Left cardiac atrium (tissue), 4 donors: ENCODE results near the gene DCST2. TPM values are rescaled to one million over a fixed set of nuclear protein-coding genes. Genes with fewer than 3 reads are reported as not detected.
A peak's percentile ranks its signal among the peaks of the same experiment; 100 is the strongest.

Source experiments
- ATAC-seq, 2 donors: fragments of 200-7000 bp; cut with Tn5 transposase; one replicate each; pipeline ENCODE4 v1.9.1; 2020; ENCODE audit warnings: mild to moderate bottlenecking in 2 of 2, moderate library complexity in 2 of 2
- DNase-seq: peaks from one replicate; pipeline ENCODE4 v3.0.0-alpha.2; 2020
- intact Hi-C, 2 donors: fragments of 100-400 bp; cut with DNase I; formaldehyde crosslinking; loops; one replicate each; pipeline versions ENCODE4 v1.14.1 to v1.15.1; 2022 to 2023
- total RNA-seq, 2 donors: library from RNA; stranded (reverse); fragmentation: NEBNext Ultra II Directional; extraction: Animal tissue kit (Norgen Biotek cat#: 25700); gene quantifications; one replicate each; pipeline ENCODE4 v1.2.1, GENCODE V29; 2021
- donor health status: DM: no; HTN: yes; CAD: no.
- donor health status: DM: no; HTN: yes; CAD: no; lungs with severe emphysema.
- donor health status: DM: yes; HTN: yes; CAD: no.
- donor health status: Dilated cardiomyopathy.

Gene DCST2
- total RNA-seq, 2 donors from 2014 or later, result 0.59 TPM; not detected in 1

DNA sequence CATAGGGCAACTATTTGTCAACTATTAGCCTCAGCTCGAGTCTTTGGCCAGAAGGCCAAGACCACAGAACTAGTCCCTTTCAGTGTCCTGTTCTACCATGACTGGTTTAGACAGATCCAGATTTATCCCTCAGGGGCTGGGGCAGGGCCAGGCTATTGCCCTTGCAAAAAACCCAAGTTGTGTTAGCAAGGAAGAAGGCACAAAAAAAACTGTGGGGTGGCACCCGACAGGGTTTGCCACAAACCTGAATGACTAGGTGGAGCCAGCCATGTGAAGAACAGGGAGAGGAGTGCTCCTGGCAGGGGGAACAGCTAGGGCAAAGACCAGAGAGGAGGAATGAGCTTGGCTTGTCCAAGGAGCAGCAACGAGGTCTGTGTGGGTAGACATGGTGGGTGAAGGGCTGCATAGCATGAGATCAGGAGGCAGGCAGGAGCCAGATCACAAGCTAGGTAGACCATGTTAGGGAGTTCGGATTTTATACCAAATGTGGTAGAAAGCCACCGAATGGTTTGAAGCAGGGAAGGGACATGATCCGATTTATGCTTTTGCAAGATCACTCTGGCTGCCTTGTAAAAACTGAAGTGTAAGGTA, 4.4 kb upstream of the DCST2 start:
- DNase-seq, result no peak
- no peak for ATAC-seq
- intact Hi-C loops, result loop anchor here in 1 of 2 donors (10.0 kb wide), 1 partner anchor 133 kb away; no protein-coding TSS in a partner anchor

DNA sequence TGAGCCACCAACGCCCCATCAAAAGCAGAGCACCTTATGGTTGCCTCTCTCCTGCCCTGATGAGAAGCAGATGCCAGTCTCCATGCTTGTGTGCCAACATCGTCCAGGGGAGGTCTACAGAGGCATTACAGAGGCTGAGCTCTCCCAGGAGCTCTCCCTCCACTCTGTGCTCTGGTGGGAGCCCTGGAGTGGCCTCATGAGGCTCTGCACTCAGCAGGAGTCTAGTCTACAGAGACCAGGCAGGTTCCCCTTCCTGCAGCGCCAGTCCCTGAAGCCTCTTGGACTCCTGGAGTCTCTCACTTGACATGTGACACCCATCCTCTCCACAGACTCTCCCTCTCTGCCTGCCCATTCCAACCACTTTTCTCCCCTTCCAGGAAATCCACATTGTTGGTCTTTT, 3.5 kb upstream of the DCST2 start:
- ATAC-seq, result no peak
- no peak for DNase-seq
- intact Hi-C loops, result loop anchor here in 1 of 2 donors (10.0 kb wide), 1 partner anchor 132 kb away; no protein-coding TSS in a partner anchor

DNA sequence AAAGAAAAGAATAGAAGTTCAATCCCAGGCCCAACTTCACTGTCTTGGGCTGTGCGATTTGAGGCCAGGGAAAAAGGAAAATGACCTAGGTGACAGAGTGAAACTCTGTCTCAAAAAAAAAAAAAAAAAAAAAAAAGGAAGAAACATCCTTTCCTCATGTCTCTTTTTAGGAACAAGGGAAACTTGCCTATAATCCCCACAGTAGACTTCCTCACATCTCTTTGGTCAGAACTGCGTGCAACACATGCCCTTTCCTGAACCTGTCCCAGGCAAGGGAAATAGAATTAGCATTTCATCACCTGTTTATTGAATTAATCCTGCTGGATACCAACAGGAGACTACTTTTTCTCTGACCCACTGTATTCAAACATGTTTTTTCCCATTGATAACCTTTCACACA, 2.4 kb upstream of the DCST2 start:
- DNase-seq, result no peak
- ATAC-seq, result no peak
- intact Hi-C loops, result loop anchor here in 1 of 2 donors (10.0 kb wide), 1 partner anchor 131 kb away; no protein-coding TSS in a partner anchor

DNA sequence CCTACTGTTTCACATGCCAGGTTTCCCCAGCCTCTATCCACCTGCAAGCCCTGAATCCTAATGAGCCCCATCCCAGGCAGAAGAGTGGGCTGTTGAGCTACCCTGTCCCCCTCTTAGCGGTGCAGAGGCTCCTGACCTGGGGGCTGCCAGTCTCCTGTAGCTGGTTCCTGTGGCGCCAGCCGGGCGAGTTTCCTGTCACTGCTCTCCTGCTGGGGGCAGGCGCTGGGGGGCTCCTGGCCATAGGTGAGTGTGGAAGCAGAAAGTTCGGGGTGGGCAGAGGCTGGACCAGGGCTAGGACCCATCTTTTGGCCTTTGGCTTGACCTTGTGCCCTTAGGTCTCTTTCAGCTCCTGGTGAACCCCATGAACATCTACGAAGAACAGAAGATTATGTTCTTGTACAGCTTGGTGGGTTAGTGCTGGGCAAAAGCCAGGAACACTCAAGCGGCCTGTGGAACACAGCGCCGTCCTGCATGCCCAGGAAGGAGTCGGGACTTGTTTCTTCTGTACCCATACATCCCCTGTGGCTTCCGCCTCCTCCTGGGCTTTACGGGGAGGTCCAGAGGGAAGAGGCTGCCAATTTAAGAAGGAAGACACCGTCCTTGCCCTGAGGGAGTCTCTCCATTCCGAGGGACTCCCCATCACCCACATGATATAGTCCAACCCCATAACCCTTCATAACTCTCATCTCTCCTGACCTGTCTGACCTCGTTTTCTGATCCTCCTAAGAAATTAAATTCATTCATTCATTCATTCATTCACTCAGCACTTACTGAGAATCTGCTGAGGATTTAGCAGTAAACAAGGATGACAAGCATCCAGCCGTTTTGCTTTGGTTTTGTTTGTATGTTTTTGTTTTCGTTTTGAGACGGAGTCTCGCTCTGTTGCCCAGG, 982 bp upstream of the DCST2 start:
- intact Hi-C loops, result loop anchor here in 1 of 2 donors (10.0 kb wide), 1 partner anchor 130 kb away; no protein-coding TSS in a partner anchor
- DNase-seq, result no peak

DNA sequence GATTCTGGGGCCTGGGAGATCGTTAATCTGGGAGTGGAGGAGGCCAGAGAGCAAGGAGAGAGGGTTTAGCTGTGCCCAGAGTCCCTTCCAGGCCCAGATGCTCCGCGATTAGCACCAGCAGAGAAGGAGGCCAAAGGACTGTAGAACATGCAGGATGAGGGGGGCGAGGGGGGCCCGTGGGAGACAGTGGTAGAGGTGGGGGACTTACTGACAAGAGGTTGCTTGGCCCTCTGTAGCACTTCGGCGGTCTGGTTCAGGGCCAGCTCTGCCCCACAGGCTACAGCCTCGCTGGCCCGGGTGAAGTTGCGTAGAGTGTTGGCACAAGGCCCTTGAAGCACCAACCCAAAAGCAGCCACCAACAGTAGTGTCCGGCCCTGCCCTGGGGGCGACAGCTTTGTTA, 695 bp downstream of the DCST2 start:
- no peak for ATAC-seq
- intact Hi-C loops, result loop anchor here in 1 of 2 donors (10.0 kb wide), 1 partner anchor 128 kb away; no protein-coding TSS in a partner anchor
- DNase-seq, result no peak

More for the DNA sequence above, 982 bp upstream of the DCST2 start:
- ATAC-seq, result no peak

DNA sequence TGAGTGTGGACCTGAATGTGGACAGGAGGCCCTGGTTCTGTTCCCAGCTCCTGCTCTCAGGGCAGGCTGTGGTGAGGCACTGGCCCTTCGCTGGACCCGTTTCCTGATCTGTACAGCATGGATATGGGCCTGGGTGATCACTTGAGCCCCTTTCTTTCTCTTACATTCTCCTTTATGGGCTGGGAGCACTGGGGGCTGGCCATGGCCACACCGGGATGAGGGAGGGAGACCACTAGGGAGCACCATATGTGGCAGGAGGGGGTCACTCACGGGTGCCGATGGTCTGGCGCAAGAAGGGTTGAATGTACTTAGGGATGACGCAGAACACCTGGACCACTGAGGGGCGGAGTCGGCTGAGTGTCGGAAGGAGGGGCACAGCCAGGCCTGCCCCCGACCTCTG, 2.7 kb downstream of the DCST2 start:
- ATAC-seq, result no peak
- no peak for DNase-seq
- intact Hi-C loops, result loop anchor here in 1 of 2 donors (10.0 kb wide), 1 partner anchor 126 kb away; no protein-coding TSS in a partner anchor

DNA sequence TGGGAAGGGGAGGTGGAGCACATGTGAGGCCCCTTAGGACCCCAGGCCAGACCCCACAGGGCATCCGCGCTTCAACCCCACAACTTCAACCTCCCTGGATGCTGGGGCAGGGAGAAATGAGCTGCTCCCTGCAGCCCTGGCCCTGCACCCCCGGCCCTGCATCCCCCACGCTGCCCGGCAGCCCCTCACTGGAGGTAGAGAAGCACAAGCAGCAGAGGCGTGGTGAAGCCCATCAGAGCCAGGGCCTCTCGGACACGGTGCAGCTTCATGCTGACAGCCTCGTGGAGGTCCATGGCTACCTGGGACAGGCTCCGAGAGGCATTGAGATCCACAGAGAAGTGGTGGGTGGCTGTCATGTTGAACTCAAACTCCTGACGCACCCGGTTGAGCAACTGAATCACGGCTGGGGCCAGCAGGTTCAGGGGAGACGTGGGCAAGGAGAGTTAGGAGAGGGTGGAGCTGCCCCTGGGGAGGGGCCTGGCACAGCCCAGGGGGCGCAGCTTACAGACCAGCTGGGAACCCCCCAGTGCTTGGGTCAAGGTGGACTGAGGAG, 3.3 kb downstream of the DCST2 start:
- ATAC-seq, result no peak
- DNase-seq, result no peak
- intact Hi-C loops, result loop anchor here in 1 of 2 donors (10.0 kb wide), 1 partner anchor 126 kb away; no protein-coding TSS in a partner anchor

DNA sequence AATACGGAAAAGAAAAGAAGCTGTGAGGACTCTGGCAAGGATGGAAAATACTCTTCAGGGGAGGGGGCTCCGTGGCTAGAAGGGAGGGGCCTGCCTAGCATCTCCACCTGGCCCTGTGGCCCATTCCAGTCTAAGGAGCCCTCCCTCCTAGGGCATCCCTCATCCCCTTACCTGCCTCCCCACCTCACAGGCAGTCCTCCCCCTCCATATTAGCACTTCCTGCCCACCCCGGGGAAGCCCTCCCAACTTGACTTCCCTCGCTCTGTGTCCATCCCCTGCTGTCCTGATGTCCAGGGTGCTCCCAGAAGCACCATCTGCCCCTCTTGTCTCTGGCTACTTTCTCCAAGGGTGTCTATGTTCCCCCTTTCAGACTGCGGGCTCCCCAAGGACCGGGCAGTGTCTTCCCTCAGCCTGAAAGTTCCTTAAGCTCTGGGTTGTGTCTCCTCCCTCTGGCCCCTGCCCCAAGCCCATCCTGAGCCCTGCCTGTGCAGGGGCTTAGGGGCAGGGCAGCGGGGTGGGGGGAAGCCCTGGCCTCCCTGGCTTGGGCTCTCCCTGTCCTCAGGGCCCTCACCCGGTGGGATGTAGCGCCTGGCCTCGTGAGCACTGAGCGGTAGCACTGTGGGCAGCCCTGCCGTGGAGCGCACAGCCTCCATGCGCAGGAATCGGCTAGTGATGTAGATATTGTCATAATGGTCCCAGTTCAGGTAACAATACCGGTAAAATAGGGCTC, 3.9 kb downstream of the DCST2 start:
- DNase-seq, result no peak
- peak in 1 of 2 donors; percentile 11 for ATAC-seq
- intact Hi-C loops, result loop anchor here in 1 of 2 donors (10.0 kb wide), 1 partner anchor 125 kb away; no protein-coding TSS in a partner anchor

DNA sequence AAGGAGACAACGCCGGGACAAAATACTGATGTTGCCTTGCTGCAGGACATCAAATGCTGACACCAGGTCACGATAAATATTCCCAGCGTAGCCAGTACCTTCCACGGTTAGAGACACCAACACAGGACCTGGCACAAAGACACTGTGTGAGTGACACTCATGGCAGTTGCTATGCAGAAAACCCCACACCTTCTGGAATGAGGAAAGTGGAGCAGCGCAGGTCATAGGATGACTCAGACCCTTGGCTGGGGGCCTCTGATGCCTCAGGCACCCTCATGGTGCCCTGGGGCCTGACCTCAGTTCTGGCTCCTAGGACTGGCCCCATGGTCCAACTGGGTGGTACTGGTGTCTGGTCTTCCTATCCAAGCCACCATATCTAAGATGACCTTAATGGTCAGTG, 7.0 kb downstream of the DCST2 start:
- intact Hi-C loops, result no loop called here
- DNase-seq, result no peak
- no peak for ATAC-seq

DNA sequence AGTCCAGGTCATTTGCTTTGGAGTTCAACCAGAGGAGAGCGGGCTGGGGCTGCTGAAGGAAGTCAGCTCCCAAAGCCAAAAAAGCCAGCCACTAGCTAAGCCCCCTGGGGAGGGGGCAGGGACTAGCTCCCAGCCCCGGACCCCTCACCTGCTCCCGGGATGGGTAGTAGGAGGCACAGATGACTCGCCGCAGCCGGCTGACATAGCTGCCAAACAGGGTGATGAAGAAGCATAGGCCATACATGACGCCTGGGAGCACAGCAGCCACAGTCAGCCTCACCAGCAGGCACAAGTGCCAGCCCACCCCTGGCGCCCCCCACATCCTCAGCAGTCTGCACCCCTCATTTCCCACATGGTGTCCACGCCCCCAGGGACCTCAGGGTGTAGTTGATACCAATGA, 7.4 kb downstream of the DCST2 start:
- ATAC-seq (no peak), DNase-seq (no peak)
- intact Hi-C loops, result no loop called here

DNA sequence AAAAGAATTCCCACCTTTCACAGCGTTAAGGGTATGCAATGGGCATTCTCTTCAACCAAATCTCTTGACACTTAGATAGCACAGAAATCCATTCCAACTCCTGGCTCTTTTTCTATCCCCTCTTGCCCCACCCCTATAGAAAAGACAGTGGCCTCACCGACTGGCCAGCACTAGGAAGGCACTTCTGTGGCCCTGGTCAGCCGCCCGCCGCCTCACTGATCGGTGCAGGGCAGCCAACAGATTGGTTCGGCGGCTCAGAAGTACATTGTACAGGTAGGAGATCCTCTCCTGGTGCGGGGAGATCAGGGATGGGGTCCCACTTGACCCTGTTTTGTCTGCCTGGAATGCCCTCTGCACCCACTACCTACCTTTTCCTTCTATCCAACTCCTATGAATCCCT, 9.3 kb downstream of the DCST2 start:
- intact Hi-C loops, result no loop called here
- DNase-seq, result no peak
- ATAC-seq, result no peak

DNA sequence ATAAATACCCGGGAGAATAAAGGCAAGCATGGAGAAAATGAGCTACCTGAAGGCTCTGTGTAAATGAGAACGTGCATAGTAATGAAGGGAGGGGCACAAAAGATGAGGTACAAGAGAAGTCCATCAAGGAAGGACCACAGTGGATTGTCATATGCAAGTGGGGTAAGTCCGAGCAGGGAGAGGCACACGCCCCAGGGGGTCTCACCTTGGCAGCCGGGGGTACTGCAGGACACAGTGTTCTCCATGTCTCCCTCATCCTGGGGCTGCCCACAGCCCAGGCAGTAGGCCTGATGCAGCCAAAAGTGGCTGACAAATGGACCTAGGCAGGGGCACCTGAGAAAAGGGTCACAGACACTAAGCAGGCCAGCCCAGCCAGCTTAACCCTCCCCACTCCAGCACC, 10.0 kb downstream of the DCST2 start:
- DNase-seq (no peak), ATAC-seq (no peak)
- intact Hi-C loops, result no loop called here

DNA sequence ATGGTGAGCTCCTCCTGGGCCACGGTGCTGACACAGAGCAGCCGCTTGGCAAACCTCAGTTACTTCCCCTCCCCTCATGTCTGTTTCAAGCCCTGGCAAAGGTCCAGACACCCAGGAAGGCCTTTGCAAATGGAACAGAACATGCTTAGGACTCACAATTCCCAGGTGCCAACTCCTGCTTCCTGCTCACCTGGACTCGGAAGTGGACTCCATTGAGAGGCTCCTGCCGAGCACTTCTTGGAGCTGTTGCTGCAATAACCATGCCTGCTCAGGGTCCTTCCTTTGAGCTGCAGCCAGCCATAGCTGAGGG, 10.7 kb downstream of the DCST2 start:
- no peak for DNase-seq
- intact Hi-C loops, result no loop called here
- ATAC-seq, result no peak

DNA sequence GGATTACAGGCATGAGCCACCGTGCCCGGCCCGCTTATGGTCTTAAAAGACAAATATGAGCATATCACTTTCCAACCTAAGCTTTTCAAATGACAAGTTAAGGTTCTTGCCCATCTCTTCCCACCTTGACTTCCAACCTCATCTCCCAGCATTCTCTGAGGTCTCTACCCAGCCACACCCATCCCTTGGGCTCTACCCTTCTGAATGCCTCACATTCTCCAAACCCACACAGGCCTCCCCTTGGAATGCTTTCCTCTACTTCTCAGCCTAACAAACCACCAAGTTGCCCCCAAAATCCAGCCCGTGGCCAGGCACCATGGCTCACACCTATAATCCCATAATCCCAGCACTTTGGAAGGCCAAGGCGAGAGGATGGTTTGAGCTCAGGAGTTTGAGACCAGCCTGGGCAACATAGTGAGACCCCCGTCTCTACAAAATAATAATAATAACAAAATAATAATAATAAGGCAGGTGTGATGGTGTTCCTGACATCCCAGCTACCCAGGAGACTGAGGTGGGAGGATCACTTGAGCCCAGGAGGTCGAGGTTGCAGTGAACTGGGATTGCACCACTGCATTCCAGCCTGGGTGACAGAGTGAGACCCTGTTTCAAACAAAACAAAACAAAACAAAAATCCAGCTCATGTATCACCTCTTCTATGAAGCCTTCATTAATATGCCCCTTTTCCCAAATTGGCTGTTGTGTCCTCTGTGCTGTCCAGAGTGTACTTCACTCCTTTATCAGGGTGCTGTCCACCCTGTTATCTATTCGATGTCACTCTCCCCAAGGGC, 11.2 kb downstream of the DCST2 start:
- ATAC-seq, result peak in 1 of 2 donors; percentile 46
- no peak for DNase-seq
- intact Hi-C loops, result no loop called here

DNA sequence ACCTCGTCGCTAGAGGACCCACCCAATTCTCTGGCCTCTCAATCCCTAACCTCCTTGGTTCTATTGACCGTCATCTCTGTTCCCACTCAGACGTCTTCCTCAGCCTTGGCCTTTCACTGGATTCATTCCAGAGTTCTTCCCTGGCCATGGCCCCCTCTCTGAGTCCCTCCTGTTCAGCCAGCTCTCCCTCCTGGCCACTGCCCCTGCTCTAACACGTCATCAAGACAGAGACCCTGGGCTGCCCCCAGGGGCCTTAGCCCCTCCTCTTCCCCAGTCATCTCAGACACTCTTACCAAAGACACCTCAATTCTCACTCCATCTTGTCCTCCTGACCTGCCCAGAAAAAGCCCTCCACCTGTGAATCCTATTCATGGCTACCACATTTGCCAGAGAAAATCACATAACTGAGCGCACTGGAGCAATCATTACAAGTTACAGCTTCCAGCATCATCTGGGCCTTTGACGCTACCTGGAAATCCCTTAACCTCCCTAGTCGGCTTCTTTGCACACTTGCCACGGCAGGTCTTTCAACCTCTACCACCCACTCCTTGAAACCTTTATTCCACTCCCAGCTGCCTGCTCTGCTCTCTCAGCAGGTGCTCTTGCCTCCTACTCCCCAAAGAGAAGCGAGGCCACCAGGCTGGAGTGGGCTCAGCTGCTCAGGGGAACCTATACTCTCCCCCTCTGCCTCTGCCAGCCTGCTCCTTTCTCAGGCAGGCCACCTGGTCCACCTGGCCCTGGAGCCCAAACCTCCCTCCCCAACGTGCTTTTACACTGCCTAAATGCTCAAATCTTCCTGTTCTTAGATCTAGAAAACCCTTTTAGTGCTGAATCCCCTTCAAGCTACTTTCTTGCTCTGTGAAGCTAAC, 14.0 kb downstream of the DCST2 start:
- intact Hi-C loops, result no loop called here
- ATAC-seq, result no peak
- no peak for DNase-seq

DNA sequence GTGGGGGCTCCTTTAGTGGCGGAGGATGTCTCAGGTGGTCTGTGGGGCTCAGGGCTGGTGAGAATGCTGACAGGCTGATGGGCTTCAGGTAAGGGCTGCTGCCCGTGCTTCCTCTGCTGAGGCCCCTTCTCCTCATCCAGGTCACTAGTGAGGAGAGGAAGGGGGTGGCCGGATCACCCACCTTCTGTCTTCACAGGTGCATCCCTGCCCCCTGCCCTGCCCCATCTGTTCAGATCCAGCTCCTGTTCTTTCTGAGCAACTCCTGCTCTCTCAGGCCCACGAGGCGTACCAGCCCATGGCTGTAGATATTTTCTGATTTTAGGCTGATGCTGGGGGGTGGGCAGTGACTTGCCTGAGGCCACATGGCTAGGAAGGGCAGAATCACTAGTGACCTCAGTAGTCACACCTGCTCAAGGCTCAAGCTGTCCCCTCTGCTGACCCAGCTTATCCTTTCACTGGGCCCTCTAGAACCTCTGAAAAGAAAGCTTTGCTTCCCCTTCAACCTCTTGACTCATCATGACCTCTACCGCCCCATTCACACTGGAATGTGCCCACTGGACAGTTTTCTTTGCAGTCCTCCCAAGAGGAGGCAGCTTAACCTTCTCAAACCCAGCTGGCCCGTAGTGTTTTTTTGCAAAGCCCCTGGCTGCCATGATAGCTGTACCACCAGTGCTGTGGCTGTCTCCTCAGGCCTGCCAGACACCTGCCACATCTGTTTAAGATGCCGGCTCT, 14.8 kb downstream of the DCST2 start:
- intact Hi-C loops, result no loop called here
- DNase-seq (no peak), ATAC-seq (no peak)

DNA sequence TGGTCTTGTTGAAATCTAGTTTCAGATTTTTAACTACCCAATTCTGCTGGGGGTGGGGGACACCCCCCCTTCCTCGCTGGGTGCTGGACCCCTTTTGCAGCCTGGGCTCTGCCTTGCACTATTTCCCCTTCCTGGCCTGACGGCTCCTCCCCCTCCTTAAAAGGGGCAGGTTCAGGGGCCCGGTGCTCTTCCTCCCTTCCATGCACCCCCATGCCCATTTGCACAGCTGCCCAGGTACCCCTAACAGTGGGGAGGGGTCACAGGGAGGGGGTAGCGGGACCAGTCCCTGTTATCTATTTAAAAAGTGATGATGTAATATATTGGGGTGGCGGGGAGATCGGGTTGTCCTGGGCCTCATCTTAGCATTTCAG, 15.7 kb downstream of the DCST2 start:
- intact Hi-C loops, result no loop called here
- DNase-seq, result no peak
- peak in 1 of 2 donors; percentile 0 for ATAC-seq
